ENCODE data around the gene SLC16A12. TPM values are rescaled to one million over a fixed set of nuclear protein-coding genes. Genes with fewer than 3 reads are reported as not detected.
A peak's percentile ranks its signal among the peaks of the same experiment; 100 is the strongest.

SLC16A12 gene
- total and polyA plus RNA-seq, 8 donors, result 0.06 to 9.7 (median 0.81) TPM; not detected in 2

DNA sequence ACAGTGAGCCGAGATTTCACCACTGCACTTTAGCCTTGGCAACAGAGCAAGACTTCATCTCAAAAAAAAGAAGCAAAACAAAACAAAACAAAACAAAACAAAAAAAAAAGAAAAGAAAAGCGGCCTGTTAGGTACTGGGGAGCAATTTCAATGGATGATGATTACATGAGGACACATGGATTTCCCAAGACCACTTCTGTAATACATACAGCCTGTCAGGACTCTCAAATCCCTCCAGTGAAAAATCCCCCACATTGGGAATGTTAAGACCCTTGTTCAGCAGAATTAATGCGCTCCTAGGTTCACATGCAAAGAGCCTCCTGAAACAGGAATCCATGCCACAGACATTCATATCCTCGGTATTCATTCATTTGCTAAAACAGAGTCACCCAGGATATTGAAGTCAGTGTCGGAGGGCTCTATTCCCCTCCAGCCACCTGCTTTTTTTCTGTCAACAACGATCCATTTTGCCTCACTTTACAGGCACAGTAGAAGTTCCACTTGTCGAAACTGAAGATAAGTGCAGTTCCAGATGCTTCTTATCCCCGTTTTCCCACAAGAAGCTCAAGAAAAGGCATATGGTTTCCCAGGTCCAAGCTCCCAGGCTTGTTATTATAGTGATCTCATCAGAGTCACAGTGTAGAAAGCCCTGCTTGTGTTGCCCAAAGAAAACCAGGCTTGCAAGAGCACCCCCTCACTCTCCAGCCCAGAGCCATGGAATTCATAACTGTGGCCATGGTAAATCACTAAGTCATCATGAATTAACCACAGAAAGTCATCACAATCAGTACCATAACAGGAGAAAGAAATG lies 20.2 kb downstream of the SLC16A12 start:
- TF ChIP-seq, protein P1, sequence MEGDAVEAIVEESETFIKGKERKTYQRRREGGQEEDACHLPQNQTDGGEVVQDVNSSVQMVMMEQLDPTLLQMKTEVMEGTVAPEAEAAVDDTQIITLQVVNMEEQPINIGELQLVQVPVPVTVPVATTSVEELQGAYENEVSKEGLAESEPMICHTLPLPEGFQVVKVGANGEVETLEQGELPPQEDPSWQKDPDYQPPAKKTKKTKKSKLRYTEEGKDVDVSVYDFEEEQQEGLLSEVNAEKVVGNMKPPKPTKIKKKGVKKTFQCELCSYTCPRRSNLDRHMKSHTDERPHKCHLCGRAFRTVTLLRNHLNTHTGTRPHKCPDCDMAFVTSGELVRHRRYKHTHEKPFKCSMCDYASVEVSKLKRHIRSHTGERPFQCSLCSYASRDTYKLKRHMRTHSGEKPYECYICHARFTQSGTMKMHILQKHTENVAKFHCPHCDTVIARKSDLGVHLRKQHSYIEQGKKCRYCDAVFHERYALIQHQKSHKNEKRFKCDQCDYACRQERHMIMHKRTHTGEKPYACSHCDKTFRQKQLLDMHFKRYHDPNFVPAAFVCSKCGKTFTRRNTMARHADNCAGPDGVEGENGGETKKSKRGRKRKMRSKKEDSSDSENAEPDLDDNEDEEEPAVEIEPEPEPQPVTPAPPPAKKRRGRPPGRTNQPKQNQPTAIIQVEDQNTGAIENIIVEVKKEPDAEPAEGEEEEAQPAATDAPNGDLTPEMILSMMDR (IDR thresholded peaks at IDR 0.05), result no peak
- no peak for TF ChIP-seq POLR2A (IDR thresholded peaks at IDR 0.05)
- no peak for TF ChIP-seq EP300 (IDR thresholded peaks at IDR 0.05)
- TF ChIP-seq POLR2AphosphoS5 (IDR thresholded peaks at IDR 0.05), result peak in 1 of 3 donors; percentile 7
- H3K4me1 ChIP-seq, result peaks cover 0 to 28% (median 8%) of the 10 kb centered on the region in 4 donors
- peak in 1 of 2 donors; percentile 77 for DNase-seq
- H3K36me3 ChIP-seq, result no peaks in the 10 kb centered on the region
- no peak overlapping the region for H3K4me3 ChIP-seq
- peaks cover 0 to 1% (median 0%) of the 10 kb centered on the region in 4 donors for H3K9me3 ChIP-seq
- intact Hi-C loops (cut with DNase I; ENCODE audit: low total_unique reads), result no loop called here
- 67 to 82% (median 77%) methylated on average over 8 of the region's 8 CpGs for WGBS, 5 donors
- H3K27ac ChIP-seq, result peak overlapping the region in 4 of 5 donors; percentile 35 to 69 (median 63)
- H3K27me3 ChIP-seq, result no peaks in the 10 kb centered on the region

DNA sequence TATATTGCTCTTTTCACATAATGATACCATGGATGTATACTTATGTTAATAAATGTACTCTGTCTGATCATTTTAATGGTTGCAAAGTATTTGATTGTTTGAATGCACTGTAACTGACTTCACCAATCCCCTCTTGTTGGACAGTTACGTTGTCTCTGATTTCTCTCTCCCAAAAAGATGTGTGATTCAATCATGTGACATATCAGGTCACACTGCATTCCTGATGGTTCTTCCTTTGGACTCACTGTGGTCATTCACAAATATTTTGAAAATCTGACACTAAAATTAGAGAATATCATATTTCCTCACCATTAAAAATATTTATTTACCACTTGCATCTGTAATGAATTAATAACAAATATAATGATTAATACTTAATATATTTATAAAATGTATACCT lies 22.2 kb downstream of the SLC16A12 start:
- DNase-seq, result no peak
- Histone ChIP-seq H3K27me3 (no peaks in the 10 kb centered on the region), H3K4me3 (no peak overlapping the region), H3K27ac (no peak overlapping the region), H3K9me3 (peaks cover 0 to 4% (median 0%) of the 10 kb centered on the region in 4 donors), H3K36me3 (no peaks in the 10 kb centered on the region), H3K4me1 (peaks cover 0 to 26% (median 8%) of the 10 kb centered on the region in 4 donors)
- WGBS, 5 donors, result 79 to 94% (median 92%) methylated on average over 1 of the region's 1 CpG
- no peak for TF ChIP-seq POLR2AphosphoS5 (IDR thresholded peaks at IDR 0.05)
- no peak for TF ChIP-seq EP300 (IDR thresholded peaks at IDR 0.05)
- TF ChIP-seq POLR2A (IDR thresholded peaks at IDR 0.05), result no peak
- TF ChIP-seq, protein P1 (IDR thresholded peaks at IDR 0.05), result no peak
- intact Hi-C loops (cut with DNase I; ENCODE audit: low total_unique reads), result no loop called here

- Histone ChIP-seq H3K36me3 (no peaks in the 10 kb centered on the region), H3K4me1 (peaks cover 0 to 5% (median 0%) of the 10 kb centered on the region in 4 donors), H3K27me3 (no peaks in the 10 kb centered on the region), H3K9me3 (peaks cover 0 to 4% (median 0%) of the 10 kb centered on the region in 4 donors), H3K4me3 (no peak overlapping the region), H3K27ac (no peak overlapping the region)
- no peak for DNase-seq
- TF ChIP-seq, protein P1 (IDR thresholded peaks at IDR 0.05), result no peak
- TF ChIP-seq EP300 (IDR thresholded peaks at IDR 0.05), result no peak
- TF ChIP-seq POLR2AphosphoS5 (IDR thresholded peaks at IDR 0.05), result no peak
- intact Hi-C loops (cut with DNase I; ENCODE audit: low total_unique reads), result no loop called here
- WGBS, 5 donors, result 73 to 85% (median 77%) methylated on average over 11 to 13 of the region's 13 CpGs
Observed at GRCh38 chr10:89505640-89506275, 29.6 kb downstream of the SLC16A12 start.

DNA sequence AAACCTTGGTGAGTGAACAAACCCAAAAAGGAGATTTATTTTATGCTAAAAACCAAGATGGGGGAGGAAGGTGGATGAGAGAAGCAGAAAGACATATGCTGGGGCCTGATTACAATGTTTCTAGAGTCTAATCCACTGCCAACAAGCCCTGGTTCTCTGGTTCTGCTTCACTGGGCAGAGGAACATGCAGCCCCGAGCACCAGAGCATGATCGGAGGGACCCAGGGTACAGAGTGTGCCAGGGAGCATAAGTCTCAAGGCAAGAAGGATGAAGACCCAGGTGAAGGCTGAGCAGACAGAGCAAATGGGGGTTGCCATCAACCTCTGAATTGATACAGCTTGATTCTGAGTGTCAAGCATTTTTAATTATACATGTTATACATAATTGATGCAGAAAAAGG lies 30.7 kb downstream of the SLC16A12 start:
- WGBS, 5 donors, result 94 to 100% (median 100%) methylated on average over 2 of the region's 2 CpGs
- DNase-seq, result no peak
- no peak overlapping the region for H3K4me3 ChIP-seq

More for the DNA sequence above, 30.7 kb downstream of the SLC16A12 start:
- no peak for TF ChIP-seq POLR2A (IDR thresholded peaks at IDR 0.05)
- no peak for TF ChIP-seq POLR2AphosphoS5 (IDR thresholded peaks at IDR 0.05)
- TF ChIP-seq, protein P1 (IDR thresholded peaks at IDR 0.05), result no peak
- TF ChIP-seq EP300 (IDR thresholded peaks at IDR 0.05), result no peak
- Histone ChIP-seq H3K27me3 (no peaks in the 10 kb centered on the region), H3K27ac (no peak overlapping the region), H3K36me3 (no peaks in the 10 kb centered on the region), H3K9me3 (no peaks in the 10 kb centered on the region), H3K4me1 (peaks cover 0 to 5% (median 0%) of the 10 kb centered on the region in 4 donors)
- intact Hi-C loops (cut with DNase I; ENCODE audit: low total_unique reads), result no loop called here
